GM12878 (cell line): Measurements from ENCODE around the gene GID8. TPM values are rescaled to one million over a fixed set of nuclear protein-coding genes. Genes with fewer than 3 reads are reported as not detected.

Experiments
- BHLHE40 ChIP-seq, 2 experiments: fragments of 450-650 bp in 1 of 2; IDR thresholded peaks; 2 replicates each; pipeline ENCODE4 v1.6.1; 2011 to 2017; ENCODE audit warnings: low read depth in 2 of 2, borderline replicate concordance in 1 of 2, improper control_type of control experiment in 1 of 2, low read length in 1 of 2, mild to moderate bottlenecking in 1 of 2
- BRCA1 ChIP-seq: IDR thresholded peaks from 2 replicates; pipeline ENCODE4 v1.6.1; 2011; ENCODE audit warnings: low read depth, low read length, improper control_type of control experiment
- CBX3 ChIP-seq: fragments of 200-600 bp; sonication (generic); IDR thresholded peaks from 2 replicates; pipeline ENCODE4 v1.6.1; 2016; ENCODE audit warnings: low read depth, borderline replicate concordance
- IKZF1 ChIP-seq: fragments of 450-650 bp; conservative IDR thresholded peaks from 2 replicates; pipeline ENCODE4 v1.6.1; 2017; ENCODE audit warnings: antibody characterized with exemption, mild to moderate bottlenecking
- JUND ChIP-seq: IDR thresholded peaks from 2 replicates; pipeline ENCODE4 v1.6.1; 2012; ENCODE audit warnings: low read depth, mild to moderate bottlenecking, low read length, improper control_type of control experiment, moderate library complexity
- KLF5 ChIP-seq: fragments of 450-650 bp; IDR thresholded peaks from 2 replicates; pipeline ENCODE4 v1.6.1; 2014; ENCODE audit warnings: mild to moderate bottlenecking; ENCODE audit not compliant: partially characterized antibody
- MEF2A ChIP-seq: IDR thresholded peaks from 2 replicates; pipeline ENCODE4 v1.6.1; 2011; ENCODE audit warnings: low read depth, mild to moderate bottlenecking, low read length, moderate library complexity; ENCODE audit not compliant: insufficient read depth
- MYC ChIP-seq: IDR thresholded peaks from 2 replicates; pipeline ENCODE4 v1.6.1; 2011; ENCODE audit warnings: mild to moderate bottlenecking, low read length, moderate library complexity, inconsistent platforms; ENCODE audit not compliant: insufficient read depth, insufficient replicate concordance, insufficient read length, severe bottlenecking
- NR2C1 ChIP-seq: fragments of 450-650 bp; IDR thresholded peaks from 2 replicates; pipeline ENCODE4 v1.6.1; 2017; ENCODE audit warnings: antibody characterized with exemption, mild to moderate bottlenecking, moderate library complexity
- SPI1 ChIP-seq: IDR thresholded peaks from 2 replicates; pipeline ENCODE4 v1.6.1; 2011; ENCODE audit warnings: low read depth, mild to moderate bottlenecking, low read length, moderate library complexity, borderline replicate concordance; ENCODE audit not compliant: insufficient read depth
- SUZ12 ChIP-seq: fragments of 200-600 bp; sonication (generic); IDR thresholded peaks from one replicate; pipeline ENCODE4 v1.6.1; 2018; ENCODE audit warnings: antibody characterized with exemption, mild to moderate bottlenecking; ENCODE audit not compliant: unreplicated experiment
- ZBTB4 ChIP-seq: fragments of 450-650 bp; formaldehyde crosslinking; IDR thresholded peaks from 2 replicates; pipeline ENCODE4 v1.4.0; 2022; ENCODE audit warnings: mild to moderate bottlenecking, moderate library complexity
- polyA plus RNA-seq, 11 experiments: library from polyadenylated mRNA; depleted of rRNA in 4 of 11; unstranded in 6 of 11; stranded (reverse) in 5 of 11; fragments of >200 nt; fragmentation: Nextera tagmentation in 4 of 11; fragmentation: Illumina TruSeq in 1 of 11; extraction: Ambion mirVana in 4 of 11; extraction: Trizol in 1 of 11; gene quantifications; 1 replicate in 1 of 11; 2 replicates in 10 of 11; pipeline versions ENCODE4 v1.2.1 to v1.2.3, GENCODE V29; 2011 to 2016; ENCODE audit warnings: inconsistent platforms in 2 of 11, missing spikeins in 2 of 11, low read depth in 1 of 11
- total RNA-seq, 4 experiments: library from RNA; depleted of rRNA in 3 of 4; stranded (reverse); fragments of >200 nt in 3 of 4; fragmentation: Illumina TruSeq in 1 of 4; extraction: Trizol in 1 of 4; gene quantifications; 2 replicates each; pipeline versions ENCODE4 v1.2.1 to v1.2.3, GENCODE V29; 2013 to 2021
- TF ChIP-seq, protein P1 (sequence below): fragments of 450-650 bp; IDR thresholded peaks from 2 replicates; pipeline ENCODE4 v1.6.1; 2016; ENCODE audit warnings: mild to moderate bottlenecking
- TF ChIP-seq, protein P2 (sequence below): fragments of 450-650 bp; IDR thresholded peaks from 2 replicates; pipeline ENCODE4 v1.6.1; 2018; ENCODE audit warnings: mild to moderate bottlenecking, low read depth, moderate library complexity; ENCODE audit not compliant: partially characterized antibody
- TF ChIP-seq, protein P3 (sequence below): fragments of 450-650 bp; conservative IDR thresholded peaks from 2 replicates; pipeline ENCODE4 v1.6.1; 2017; ENCODE audit warnings: mild to moderate bottlenecking, moderate library complexity

GID8 gene
- total and polyA plus RNA-seq, 10 of the 15 experiments (the other 5 are each of a cell fraction or from before 2014, with no cell fraction given) = 12.0 to 33.8 (median 22.2) TPM

DNA sequence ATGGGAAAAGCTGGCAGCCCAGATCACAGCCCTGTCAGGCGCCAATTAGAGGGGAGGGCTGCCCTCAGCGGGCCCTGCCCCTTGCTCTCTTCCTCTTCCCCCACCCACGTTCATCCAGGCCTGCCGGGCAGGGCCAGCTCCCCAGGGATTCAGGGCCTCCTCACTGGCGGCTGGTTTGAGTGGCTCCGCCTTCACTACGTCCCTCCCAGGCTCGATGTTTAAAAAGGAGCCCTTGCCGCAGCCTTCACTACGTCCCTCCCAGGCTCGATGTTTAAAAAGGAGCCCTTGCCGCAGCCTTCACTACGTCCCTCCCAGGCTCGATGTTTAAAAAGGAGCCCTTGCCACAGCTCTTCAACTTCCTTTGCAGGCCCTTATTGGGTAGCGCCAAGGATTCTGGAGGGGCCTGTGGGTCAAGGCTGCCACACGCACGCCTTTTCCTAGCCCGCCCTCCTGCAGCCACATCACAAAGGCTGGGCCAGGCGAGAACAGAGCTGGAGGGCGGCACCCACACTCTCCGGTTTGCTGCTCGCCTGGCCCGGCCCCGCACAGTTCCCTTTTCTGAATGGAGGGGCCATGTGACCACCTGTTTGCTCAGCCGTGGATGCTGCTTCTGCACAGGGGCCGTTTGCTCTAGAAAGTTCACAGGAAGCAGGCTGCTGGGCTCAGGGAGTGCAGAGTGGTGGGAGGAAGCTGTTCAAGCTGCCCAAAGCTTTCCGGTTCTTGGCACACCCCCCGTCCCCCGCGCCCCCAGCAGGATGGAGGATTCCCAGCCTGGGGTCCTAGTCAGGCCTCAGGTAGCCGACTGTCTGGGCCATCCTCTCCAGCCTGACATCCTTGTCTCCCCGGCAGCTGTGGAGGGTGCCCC, 16.1 kb downstream of the GID8 start (continued):
- no peak for TF ChIP-seq JUND
- TF ChIP-seq, protein P1, sequence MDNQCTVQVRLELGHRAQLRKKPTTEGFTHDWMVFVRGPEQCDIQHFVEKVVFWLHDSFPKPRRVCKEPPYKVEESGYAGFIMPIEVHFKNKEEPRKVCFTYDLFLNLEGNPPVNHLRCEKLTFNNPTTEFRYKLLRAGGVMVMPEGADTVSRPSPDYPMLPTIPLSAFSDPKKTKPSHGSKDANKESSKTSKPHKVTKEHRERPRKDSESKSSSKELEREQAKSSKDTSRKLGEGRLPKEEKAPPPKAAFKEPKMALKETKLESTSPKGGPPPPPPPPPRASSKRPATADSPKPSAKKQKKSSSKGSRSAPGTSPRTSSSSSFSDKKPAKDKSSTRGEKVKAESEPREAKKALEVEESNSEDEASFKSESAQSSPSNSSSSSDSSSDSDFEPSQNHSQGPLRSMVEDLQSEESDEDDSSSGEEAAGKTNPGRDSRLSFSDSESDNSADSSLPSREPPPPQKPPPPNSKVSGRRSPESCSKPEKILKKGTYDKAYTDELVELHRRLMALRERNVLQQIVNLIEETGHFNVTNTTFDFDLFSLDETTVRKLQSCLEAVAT = peak; percentile 59
- TF ChIP-seq, protein P2, sequence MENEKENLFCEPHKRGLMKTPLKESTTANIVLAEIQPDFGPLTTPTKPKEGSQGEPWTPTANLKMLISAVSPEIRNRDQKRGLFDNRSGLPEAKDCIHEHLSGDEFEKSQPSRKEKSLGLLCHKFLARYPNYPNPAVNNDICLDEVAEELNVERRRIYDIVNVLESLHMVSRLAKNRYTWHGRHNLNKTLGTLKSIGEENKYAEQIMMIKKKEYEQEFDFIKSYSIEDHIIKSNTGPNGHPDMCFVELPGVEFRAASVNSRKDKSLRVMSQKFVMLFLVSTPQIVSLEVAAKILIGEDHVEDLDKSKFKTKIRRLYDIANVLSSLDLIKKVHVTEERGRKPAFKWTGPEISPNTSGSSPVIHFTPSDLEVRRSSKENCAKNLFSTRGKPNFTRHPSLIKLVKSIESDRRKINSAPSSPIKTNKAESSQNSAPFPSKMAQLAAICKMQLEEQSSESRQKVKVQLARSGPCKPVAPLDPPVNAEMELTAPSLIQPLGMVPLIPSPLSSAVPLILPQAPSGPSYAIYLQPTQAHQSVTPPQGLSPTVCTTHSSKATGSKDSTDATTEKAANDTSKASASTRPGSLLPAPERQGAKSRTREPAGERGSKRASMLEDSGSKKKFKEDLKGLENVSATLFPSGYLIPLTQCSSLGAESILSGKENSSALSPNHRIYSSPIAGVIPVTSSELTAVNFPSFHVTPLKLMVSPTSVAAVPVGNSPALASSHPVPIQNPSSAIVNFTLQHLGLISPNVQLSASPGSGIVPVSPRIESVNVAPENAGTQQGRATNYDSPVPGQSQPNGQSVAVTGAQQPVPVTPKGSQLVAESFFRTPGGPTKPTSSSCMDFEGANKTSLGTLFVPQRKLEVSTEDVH = no peak
- no peak for TF ChIP-seq BRCA1
- TF ChIP-seq MEF2A = no peak
- no peak for TF ChIP-seq SUZ12
- TF ChIP-seq ZBTB4 (CRISPR knock-in tag) = no peak
- peak in 1 of 2 experiments; percentile 83; a peak in 3 of 4 replicates for TF ChIP-seq BHLHE40 (IDR thresholded peaks at IDR 0.05; ENCODE audit: borderline replicate concordance in 1 of 2, low read depth in 2 of 2, low read length in 1 of 2)
- TF ChIP-seq, protein P3, sequence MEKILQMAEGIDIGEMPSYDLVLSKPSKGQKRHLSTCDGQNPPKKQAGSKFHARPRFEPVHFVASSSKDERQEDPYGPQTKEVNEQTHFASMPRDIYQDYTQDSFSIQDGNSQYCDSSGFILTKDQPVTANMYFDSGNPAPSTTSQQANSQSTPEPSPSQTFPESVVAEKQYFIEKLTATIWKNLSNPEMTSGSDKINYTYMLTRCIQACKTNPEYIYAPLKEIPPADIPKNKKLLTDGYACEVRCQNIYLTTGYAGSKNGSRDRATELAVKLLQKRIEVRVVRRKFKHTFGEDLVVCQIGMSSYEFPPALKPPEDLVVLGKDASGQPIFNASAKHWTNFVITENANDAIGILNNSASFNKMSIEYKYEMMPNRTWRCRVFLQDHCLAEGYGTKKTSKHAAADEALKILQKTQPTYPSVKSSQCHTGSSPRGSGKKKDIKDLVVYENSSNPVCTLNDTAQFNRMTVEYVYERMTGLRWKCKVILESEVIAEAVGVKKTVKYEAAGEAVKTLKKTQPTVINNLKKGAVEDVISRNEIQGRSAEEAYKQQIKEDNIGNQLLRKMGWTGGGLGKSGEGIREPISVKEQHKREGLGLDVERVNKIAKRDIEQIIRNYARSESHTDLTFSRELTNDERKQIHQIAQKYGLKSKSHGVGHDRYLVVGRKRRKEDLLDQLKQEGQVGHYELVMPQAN = peak; percentile 40
- no peak for TF ChIP-seq CBX3
- TF ChIP-seq KLF5 = no peak
- no peak for TF ChIP-seq NR2C1
- peak; percentile 95 for TF ChIP-seq SPI1
- TF ChIP-seq MYC = no peak
- peak; percentile 75 for TF ChIP-seq IKZF1
